Kidney epithelial cell (primary cell): ENCODE measurements around the gene ALPG. TPM values are rescaled to one million over a fixed set of nuclear protein-coding genes. Genes with fewer than 3 reads are reported as not detected.
"Not testable (repeated sequence)": the region's sequence is repeated elsewhere in the genome, so short reads cannot be mapped to it uniquely, and the experiment has no call there.

Experiments used
- DNase-seq: peaks from one replicate; pipeline ENCODE4 v3.0.0-alpha.2; 2010; ENCODE audit warnings: low read depth
- H3K27me3 ChIP-seq: 2 replicates; pipeline ENCODE4 v1.6.0; 2011; ENCODE audit warnings: low read length; ENCODE audit not compliant: control insufficient read depth, insufficient read depth
- H3K36me3 ChIP-seq: 2 replicates; pipeline ENCODE4 v1.5.1; 2011; ENCODE audit warnings: low read length; ENCODE audit not compliant: control insufficient read depth, insufficient read depth
- H3K4me3 ChIP-seq: 2 replicates; pipeline ENCODE4 v1.5.1; 2011; ENCODE audit warnings: low read depth, mild to moderate bottlenecking, control low read depth, low read length
- CTCF ChIP-seq: IDR thresholded peaks from 2 replicates; pipeline ENCODE4 v1.5.1; 2011; ENCODE audit warnings: mild to moderate bottlenecking, moderate library complexity, low read length, control low read depth, inconsistent platforms; ENCODE audit not compliant: insufficient read depth, poor library complexity, severe bottlenecking
- total RNA-seq: library from RNA; depleted of rRNA; stranded (reverse); fragments of >200 nt; gene quantifications from 2 replicates; pipeline ENCODE4 v1.2.3, GENCODE V29; 2015

ALPG gene
- total RNA-seq, 1 donor from 2014 or later = not detected

- Histone ChIP-seq H3K36me3 (no peaks in the 10 kb centered on the region), H3K27me3 (peaks cover 52% of the 10 kb centered on the region), H3K4me3 (no peak overlapping the region)
- no peak for TF ChIP-seq CTCF
- no peak for DNase-seq
Measured at GRCh38 chr2:232388324-232388891, 18.2 kb upstream of the ALPG start.

- DNase-seq = no peak
- Histone ChIP-seq H3K4me3 (no peak overlapping the region), H3K27me3 (peaks cover 46% of the 10 kb centered on the region), H3K36me3 (no peaks in the 10 kb centered on the region)
- TF ChIP-seq CTCF = no peak
Measured at GRCh38 chr2:232389327-232389726, 17.3 kb upstream of the ALPG start.

GRCh38 chr2:232390661-232391060, 16.0 kb upstream of the ALPG start:
- no peaks in the 10 kb centered on the region for H3K36me3 ChIP-seq
- peaks cover 40% of the 10 kb centered on the region for H3K27me3 ChIP-seq
- H3K4me3 ChIP-seq = no peak overlapping the region
- DNase-seq = no peak
- TF ChIP-seq CTCF = no peak

GRCh38 chr2:232393556-232393955, 13.1 kb upstream of the ALPG start:
- TF ChIP-seq CTCF = no peak
- Histone ChIP-seq H3K4me3 (no peak overlapping the region), H3K27me3 (peaks cover 11% of the 10 kb centered on the region), H3K36me3 (no peaks in the 10 kb centered on the region)
- DNase-seq = no peak

- not testable (repeated sequence) for H3K36me3 ChIP-seq, H3K27me3 ChIP-seq, DNase-seq, H3K4me3 ChIP-seq
Measured at GRCh38 chr2:232394431-232394830, 12.2 kb upstream of the ALPG start.

- Histone ChIP-seq H3K27me3 (no peaks in the 10 kb centered on the region), H3K36me3 (no peaks in the 10 kb centered on the region), H3K4me3 (no peak overlapping the region)
- no peak for TF ChIP-seq CTCF
- no peak for DNase-seq
Measured at GRCh38 chr2:232395586-232395985, 11.1 kb upstream of the ALPG start.
